ENCODE data around the gene CNTN5.

The CNTN5 gene

GRCh38 chr11:100396266-100396665 lies 1375.5 kb downstream of the CNTN5 start:
- H3K4me3 ChIP-seq (ENCODE audit: low read depth, low read length), result no peak overlapping the region
- no peak for TF ChIP-seq CTCF (IDR thresholded peaks at IDR 0.05; ENCODE audit: low read depth, low read length)
- H3K36me3 ChIP-seq, result no peaks in the 10 kb centered on the region
- no peak for DNase-seq
- no peaks in the 10 kb centered on the region for H3K27me3 ChIP-seq
- H3K9me3 ChIP-seq, result no peaks in the 10 kb centered on the region
- no peaks in the 10 kb centered on the region for H3K4me1 ChIP-seq

DNA sequence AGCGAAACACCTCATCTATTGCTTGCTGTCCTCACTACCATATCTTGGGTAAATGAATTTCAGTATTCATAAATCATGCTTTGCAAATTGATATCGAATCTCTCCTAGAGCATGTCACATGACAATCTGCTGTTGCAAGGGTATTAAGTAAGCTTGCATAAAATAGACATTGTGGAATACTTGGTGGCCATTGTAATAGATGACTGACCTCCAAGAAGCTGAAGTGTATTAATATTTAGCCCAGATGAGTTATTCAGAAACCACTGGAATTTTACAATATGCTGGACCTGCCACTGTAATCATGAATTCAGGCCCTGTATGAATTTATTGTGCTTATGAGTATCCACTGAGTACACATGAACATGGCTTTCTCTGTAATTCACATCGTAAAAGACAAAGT lies 1376.7 kb downstream of the CNTN5 start:
- no peak for TF ChIP-seq CTCF (IDR thresholded peaks at IDR 0.05; ENCODE audit: low read depth, low read length)
- DNase-seq, result no peak
- no peaks in the 10 kb centered on the region for H3K9me3 ChIP-seq
- no peaks in the 10 kb centered on the region for H3K4me1 ChIP-seq
- no peaks in the 10 kb centered on the region for H3K36me3 ChIP-seq
- no peak overlapping the region for H3K4me3 ChIP-seq (ENCODE audit: low read depth, low read length)
- no peaks in the 10 kb centered on the region for H3K27me3 ChIP-seq

DNA sequence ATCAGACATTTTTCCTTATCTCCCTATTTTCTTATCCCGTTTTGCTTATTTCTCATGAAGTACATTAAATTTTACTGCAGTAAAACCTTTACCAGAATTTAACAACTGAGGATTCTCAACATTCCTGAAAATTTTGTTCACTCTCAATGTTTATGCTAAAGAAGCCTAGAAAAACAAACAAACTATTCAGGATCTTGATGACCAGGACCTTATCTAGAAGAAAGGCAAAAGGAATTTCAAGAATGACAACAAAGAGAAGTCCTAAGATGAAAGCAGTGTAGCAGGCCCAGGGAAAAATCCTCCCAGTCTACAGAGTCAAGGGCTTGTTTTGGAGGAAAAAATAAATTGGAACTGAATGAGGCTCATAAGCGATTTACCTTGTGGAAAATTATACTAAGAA lies 1383.1 kb downstream of the CNTN5 start:
- Histone ChIP-seq H3K27me3 (no peaks in the 10 kb centered on the region), H3K36me3 (no peaks in the 10 kb centered on the region), H3K4me3 (ENCODE audit: low read depth, low read length) (no peak overlapping the region), H3K4me1 (no peaks in the 10 kb centered on the region), H3K9me3 (no peaks in the 10 kb centered on the region)
- no peak for DNase-seq
- no peak for TF ChIP-seq CTCF (IDR thresholded peaks at IDR 0.05; ENCODE audit: low read depth, low read length)

DNA sequence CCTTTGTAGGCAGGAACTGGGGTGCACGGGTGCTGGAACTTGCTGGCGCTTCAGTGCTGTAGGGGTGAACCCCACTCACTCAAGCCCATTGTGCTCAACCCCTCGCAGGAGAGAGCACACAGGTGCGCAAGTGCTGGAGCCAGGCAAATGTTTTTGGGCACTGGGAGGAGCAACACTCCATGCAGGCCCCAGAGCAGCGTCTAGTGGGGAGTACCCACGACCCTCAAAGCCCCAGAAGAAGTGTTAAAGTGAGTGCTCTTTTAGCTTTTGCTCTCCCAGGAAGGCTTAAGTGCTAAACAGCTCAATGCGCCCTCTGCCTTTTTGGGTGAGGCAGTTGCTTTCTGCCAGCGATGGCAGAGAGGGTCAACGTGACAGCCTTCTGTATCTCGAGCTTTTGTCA lies 1384.2 kb downstream of the CNTN5 start:
- Histone ChIP-seq H3K4me3 (ENCODE audit: low read depth, low read length) (no peak overlapping the region), H3K9me3 (no peaks in the 10 kb centered on the region), H3K27me3 (no peaks in the 10 kb centered on the region), H3K4me1 (no peaks in the 10 kb centered on the region), H3K36me3 (no peaks in the 10 kb centered on the region)
- TF ChIP-seq CTCF (IDR thresholded peaks at IDR 0.05; ENCODE audit: low read depth, low read length), result no peak
- no peak for DNase-seq

Measured in BE2C (cell line).